Airway epithelial cell (primary cell): Measurements from ENCODE around the gene RPS21. TPM values are rescaled to one million over a fixed set of nuclear protein-coding genes. Genes with fewer than 3 reads are reported as not detected.

Source experiments
- total RNA-seq: library from RNA; depleted of rRNA; stranded (reverse); fragments of >200 nt; gene quantifications from 2 replicates; pipeline ENCODE4 v1.2.3, GENCODE V29; 2015

RPS21 gene
- 2,524 and 3,677 TPM in 2 replicates for total RNA-seq

DNA sequence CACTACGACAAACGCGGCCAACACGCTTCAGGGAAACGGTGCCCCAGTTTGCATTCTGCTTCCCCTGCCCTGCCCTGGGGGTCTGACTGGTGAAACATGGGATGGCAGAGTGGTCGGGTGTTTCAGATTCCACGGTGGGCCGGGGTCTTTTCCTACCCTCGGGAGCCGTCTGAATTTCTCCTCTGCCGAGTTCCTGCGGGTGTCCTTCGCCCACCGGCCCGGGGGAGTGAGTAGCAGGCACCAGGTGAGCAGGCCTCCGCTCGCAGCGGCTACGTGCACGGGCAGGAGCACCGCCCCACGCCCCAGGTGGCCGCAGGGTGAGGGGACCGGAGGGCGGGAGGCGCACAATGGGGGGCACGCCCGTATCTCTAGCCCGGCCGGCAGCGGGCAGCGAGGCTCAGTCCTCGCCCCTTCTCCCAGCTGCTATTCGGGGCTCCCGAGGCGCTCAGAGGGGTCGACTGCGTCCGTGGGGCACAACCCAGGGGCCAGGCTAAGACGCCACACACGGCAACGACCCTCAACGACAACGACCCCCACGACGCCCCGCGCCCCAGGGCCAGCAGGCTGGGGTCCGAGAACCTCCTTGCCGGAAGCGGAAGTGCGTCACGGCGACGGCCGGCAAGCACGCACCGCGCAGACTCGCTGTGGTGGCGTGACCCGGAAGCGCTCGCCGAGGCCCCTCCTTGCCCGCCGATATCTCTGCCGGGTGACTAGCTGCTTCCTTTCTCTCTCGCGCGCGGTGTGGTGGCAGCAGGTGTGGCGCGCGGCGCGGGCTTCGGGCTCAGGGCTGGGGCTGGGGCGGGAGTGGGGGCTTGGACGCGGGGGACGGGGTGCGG lies at the start of gene RPS21:
RPS21 (plus strand) TSS at position 721 of the 836 bp plus-strand sequence. CDS start 236 bp downstream, outside the sequence.

GRCh38 chr20:62367136-62367632 lies 19.7 kb upstream of the RPS21 start, which contains the start of gene LAMA5:
Gene LAMA5, minus strand, starts transcription at chr20:62367312. Its CDS starts 67 bp downstream, at chr20:62367245.

GRCh38 chr20:62407221-62407992 lies 20.5 kb downstream of the RPS21 start, which contains the start of gene CABLES2:
Gene CABLES2, minus strand, starts transcription at chr20:62407285. Its CDS starts 9 bp downstream, at chr20:62407276.

DNA sequence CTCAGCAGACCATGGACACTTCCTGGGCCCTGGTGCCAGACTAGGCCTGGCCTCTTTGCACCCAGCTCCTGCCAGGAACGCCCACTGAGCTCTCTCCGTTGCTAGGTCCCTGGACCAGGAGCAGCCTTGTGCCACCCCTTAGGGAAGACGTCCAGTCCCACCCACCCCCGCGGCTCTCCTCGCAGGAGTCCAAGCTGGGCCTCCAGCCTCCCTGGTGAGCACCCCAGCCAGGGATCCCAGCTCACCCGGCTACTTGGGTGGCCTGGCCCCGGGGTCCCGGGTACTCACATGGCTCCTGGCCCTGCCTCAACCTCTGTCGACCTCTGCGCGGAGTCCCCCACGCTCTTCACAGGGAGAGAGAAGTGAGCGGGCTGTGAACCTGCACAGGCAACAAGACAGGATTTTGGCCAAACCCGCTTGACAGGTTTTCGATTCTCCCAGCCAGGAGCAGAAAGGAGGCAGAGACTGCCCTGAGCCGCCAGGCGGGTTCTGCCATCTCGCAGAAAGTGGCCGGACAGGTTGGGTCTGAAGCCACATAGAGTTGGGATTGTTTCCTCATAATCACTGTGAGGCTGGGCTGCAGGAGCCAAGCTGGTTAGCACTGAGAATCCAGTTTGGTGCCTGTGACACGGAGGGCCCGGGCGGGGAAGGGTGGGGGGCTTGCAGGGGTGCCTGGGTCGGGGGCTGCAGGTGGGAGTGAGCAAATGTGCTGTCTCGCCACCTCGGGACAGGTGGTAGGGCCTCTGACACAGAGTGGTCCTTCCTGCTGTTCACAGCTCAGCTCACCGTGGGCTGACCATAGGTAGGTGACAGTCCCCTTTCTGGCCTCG lies 40.5 kb downstream of the RPS21 start, which contains the start of gene RBBP8NL:
RBBP8NL (minus strand) TSS at position 368 of the 830 bp plus-strand sequence. CDS start 7,892 bp downstream, outside the sequence.

Other genes with a start within 250 kb of the RPS21 start
- 484 and 626 TPM in 2 replicates for gene PSMA7, start 243.7 kb upstream of the RPS21 start, total RNA-seq
- 6.0 and 10.2 TPM in 2 replicates for gene SS18L1, start 243.3 kb upstream of the RPS21 start, total RNA-seq
- gene MTG2, start 204.1 kb upstream of the RPS21 start, total RNA-seq = 18.3 and 30.9 TPM in 2 replicates
- not detected in 2 replicates for gene HRH3, start 166.8 kb upstream of the RPS21 start, total RNA-seq
- 22.7 and 28.8 TPM in 2 replicates for gene OSBPL2, start 148.6 kb upstream of the RPS21 start, total RNA-seq
- gene ADRM1, start 84.1 kb upstream of the RPS21 start, total RNA-seq = 252 and 281 TPM in 2 replicates
- gene LAMA5, start 19.8 kb upstream of the RPS21 start, total RNA-seq = 210 and 243 TPM in 2 replicates
- 4.0 and 4.8 TPM in 2 replicates for gene CABLES2, start 20.2 kb downstream of the RPS21 start, total RNA-seq
- gene RBBP8NL, start 40.4 kb downstream of the RPS21 start, total RNA-seq = 2.2 and 4.2 TPM in 2 replicates
- gene GATA5, start 88.9 kb downstream of the RPS21 start, total RNA-seq = not detected in 2 replicates